ENCODE measurements around the gene ADCY7.

ADCY7 gene

GRCh38 chr16:50322333-50322732, 56.0 kb downstream of the ADCY7 start:
- TF ChIP-seq SNAI2 (CRISPR knock-in tag; IDR thresholded peaks at IDR 0.05) (no peak), PPARA (CRISPR knock-in tag; IDR thresholded peaks at IDR 0.05; ENCODE audit: borderline replicate concordance) (no peak), OSR1 (CRISPR knock-in tag; IDR thresholded peaks at IDR 0.05) (no peak), RARB (CRISPR knock-in tag; IDR thresholded peaks at IDR 0.05) (no peak), ESRRG (CRISPR knock-in tag; IDR thresholded peaks at IDR 0.05) (no peak), ISL1 (CRISPR knock-in tag; IDR thresholded peaks at IDR 0.05) (no peak), GLIS3 (CRISPR knock-in tag; IDR thresholded peaks at IDR 0.05) (no peak), ZNF8 (CRISPR knock-in tag; IDR thresholded peaks at IDR 0.05) (no peak), ZC3H10 (CRISPR knock-in tag; IDR thresholded peaks at IDR 0.05) (no peak), ZFP3 (CRISPR knock-in tag; IDR thresholded peaks at IDR 0.05) (no peak), PATZ1 (CRISPR knock-in tag; IDR thresholded peaks at IDR 0.05; ENCODE audit: borderline replicate concordance) (no peak), ZNF70 (CRISPR knock-in tag; IDR thresholded peaks at IDR 0.05) (no peak)
- TF ChIP-seq, protein P1, sequence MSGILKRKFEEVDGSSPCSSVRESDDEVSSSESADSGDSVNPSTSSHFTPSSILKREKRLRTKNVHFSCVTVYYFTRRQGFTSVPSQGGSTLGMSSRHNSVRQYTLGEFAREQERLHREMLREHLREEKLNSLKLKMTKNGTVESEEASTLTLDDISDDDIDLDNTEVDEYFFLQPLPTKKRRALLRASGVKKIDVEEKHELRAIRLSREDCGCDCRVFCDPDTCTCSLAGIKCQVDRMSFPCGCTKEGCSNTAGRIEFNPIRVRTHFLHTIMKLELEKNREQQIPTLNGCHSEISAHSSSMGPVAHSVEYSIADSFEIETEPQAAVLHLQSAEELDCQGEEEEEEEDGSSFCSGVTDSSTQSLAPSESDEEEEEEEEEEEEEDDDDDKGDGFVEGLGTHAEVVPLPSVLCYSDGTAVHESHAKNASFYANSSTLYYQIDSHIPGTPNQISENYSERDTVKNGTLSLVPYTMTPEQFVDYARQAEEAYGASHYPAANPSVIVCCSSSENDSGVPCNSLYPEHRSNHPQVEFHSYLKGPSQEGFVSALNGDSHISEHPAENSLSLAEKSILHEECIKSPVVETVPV (CRISPR knock-in tag; IDR thresholded peaks at IDR 0.05), result no peak
- TF ChIP-seq, protein P2, sequence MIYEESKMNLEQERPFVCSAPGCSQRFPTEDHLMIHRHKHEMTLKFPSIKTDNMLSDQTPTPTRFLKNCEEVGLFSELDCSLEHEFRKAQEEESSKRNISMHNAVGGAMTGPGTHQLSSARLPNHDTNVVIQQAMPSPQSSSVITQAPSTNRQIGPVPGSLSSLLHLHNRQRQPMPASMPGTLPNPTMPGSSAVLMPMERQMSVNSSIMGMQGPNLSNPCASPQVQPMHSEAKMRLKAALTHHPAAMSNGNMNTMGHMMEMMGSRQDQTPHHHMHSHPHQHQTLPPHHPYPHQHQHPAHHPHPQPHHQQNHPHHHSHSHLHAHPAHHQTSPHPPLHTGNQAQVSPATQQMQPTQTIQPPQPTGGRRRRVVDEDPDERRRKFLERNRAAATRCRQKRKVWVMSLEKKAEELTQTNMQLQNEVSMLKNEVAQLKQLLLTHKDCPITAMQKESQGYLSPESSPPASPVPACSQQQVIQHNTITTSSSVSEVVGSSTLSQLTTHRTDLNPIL (CRISPR knock-in tag; IDR thresholded peaks at IDR 0.05; ENCODE audit: low read depth), result no peak
- ATAC-seq, result no peak

- peak; percentile 59 for ATAC-seq
These were observed 57.1 kb downstream of the ADCY7 start for GRCh38 chr16:50323335-50324011.

DNA sequence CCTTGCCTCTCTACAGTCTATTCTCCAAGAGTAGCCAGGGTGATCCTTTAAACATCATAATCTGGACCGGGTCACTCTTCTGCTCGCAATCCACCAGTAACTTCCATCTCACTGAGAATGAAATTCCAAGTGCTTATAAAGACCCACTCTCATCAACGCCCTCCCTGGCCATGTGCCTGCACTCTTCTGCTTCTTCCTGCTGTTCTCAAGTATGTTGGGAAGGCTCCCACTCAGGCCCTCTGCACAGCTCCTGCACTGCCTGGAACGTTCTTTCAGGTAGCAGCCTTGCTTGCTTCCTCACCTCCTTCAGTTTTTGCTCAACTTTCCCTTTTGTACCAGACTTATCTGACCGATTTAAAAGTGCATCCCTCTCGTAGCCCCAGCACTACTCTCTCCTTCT, 58.0 kb downstream of the ADCY7 start:
- ATAC-seq, result no peak
- TF ChIP-seq OSR1 (CRISPR knock-in tag; IDR thresholded peaks at IDR 0.05) (no peak), ZFP3 (CRISPR knock-in tag; IDR thresholded peaks at IDR 0.05) (no peak), ARNTL (CRISPR knock-in tag; IDR thresholded peaks at IDR 0.05; ENCODE audit: borderline replicate concordance, low read depth) (no peak), TOX (CRISPR knock-in tag; IDR thresholded peaks at IDR 0.05; ENCODE audit: borderline replicate concordance) (no peak), ZC3H10 (CRISPR knock-in tag; IDR thresholded peaks at IDR 0.05) (no peak), POU6F1 (CRISPR knock-in tag; IDR thresholded peaks at IDR 0.05; ENCODE audit: borderline replicate concordance, low read depth) (no peak), ESRRG (CRISPR knock-in tag; IDR thresholded peaks at IDR 0.05) (no peak), GLIS3 (CRISPR knock-in tag; IDR thresholded peaks at IDR 0.05) (no peak), ISL1 (CRISPR knock-in tag; IDR thresholded peaks at IDR 0.05) (no peak), CSDC2 (CRISPR knock-in tag; IDR thresholded peaks at IDR 0.05) (no peak), RARB (CRISPR knock-in tag; IDR thresholded peaks at IDR 0.05) (no peak), ZFP30 (CRISPR knock-in tag; IDR thresholded peaks at IDR 0.05) (no peak), PPARA (CRISPR knock-in tag; IDR thresholded peaks at IDR 0.05; ENCODE audit: borderline replicate concordance) (no peak), ZNF565 (CRISPR knock-in tag; conservative IDR thresholded peaks at IDR 0.05; ENCODE audit: low read depth) (no peak), TCF4 (CRISPR knock-in tag; IDR thresholded peaks at IDR 0.05; ENCODE audit: borderline replicate concordance) (no peak), TSHZ2 (CRISPR knock-in tag; IDR thresholded peaks at IDR 0.05) (no peak), ZNF70 (CRISPR knock-in tag; IDR thresholded peaks at IDR 0.05) (no peak)
- TF ChIP-seq, protein P1 (CRISPR knock-in tag; IDR thresholded peaks at IDR 0.05), result no peak
- TF ChIP-seq, protein P2 (CRISPR knock-in tag; IDR thresholded peaks at IDR 0.05; ENCODE audit: low read depth), result no peak

More at GRCh38 chr16:50323335-50324011, 57.1 kb downstream of the ADCY7 start:
- TF ChIP-seq ZFP30 (CRISPR knock-in tag; IDR thresholded peaks at IDR 0.05), result no peak
- peak; percentile 31 for TF ChIP-seq ISL1 (CRISPR knock-in tag; IDR thresholded peaks at IDR 0.05)

Data from SK-N-SH treated with all-trans-retinoic acid at 6 μM for 48 hours (cell line).